Right cardiac atrium (tissue), 5 donors: ENCODE results near the gene PIGC. TPM values are rescaled to one million over a fixed set of nuclear protein-coding genes. Genes with fewer than 3 reads are reported as not detected.

ENCODE experiments used
- ATAC-seq, 2 donors: fragments of 200-7000 bp; cut with Tn5 transposase; one replicate each; pipeline versions ENCODE4 v1.8.0 to v1.9.1; 2020; ENCODE audit warnings: moderate library complexity in 2 of 2, mild to moderate bottlenecking in 1 of 2
- DNase-seq, 3 donors: peaks; one replicate each; pipeline ENCODE4 v3.0.0-alpha.2; 2020
- H3K27ac ChIP-seq: one replicate; pipeline ENCODE4 v1.5.1; 2013; ENCODE audit warnings: mild to moderate bottlenecking, low read length, control low read depth, moderate library complexity
- H3K27me3 ChIP-seq: one replicate; pipeline ENCODE4 v1.6.1; 2013; ENCODE audit not compliant: control insufficient read depth, insufficient read depth
- H3K4me1 ChIP-seq: one replicate; pipeline ENCODE4 v1.6.1; 2013; ENCODE audit warnings: low read length; ENCODE audit not compliant: control insufficient read depth, insufficient read depth
- H3K4me3 ChIP-seq: one replicate; pipeline ENCODE4 v1.5.1; 2013; ENCODE audit warnings: low read length, control low read depth
- H3K9me3 ChIP-seq: one replicate; pipeline ENCODE4 v1.6.1; 2013; ENCODE audit warnings: low read length; ENCODE audit not compliant: control insufficient read depth
- WGBS: extraction: QIAGEN DNeasy Blood & Tissue Kit; methylation state at CpG from one replicate; pipeline ENCODE4 v1.1.7; 2013; 5-methylcytosine and 5-hydroxymethylcytosine counted together
- intact Hi-C, 4 donors: fragments of 100-400 bp; cut with DNase I; formaldehyde crosslinking; loops; one replicate each; pipeline versions ENCODE4 v1.11.0 to v1.14.0; 2022 to 2023
- polyA plus RNA-seq: library from polyadenylated mRNA; stranded (reverse); fragments of 200-250 nt; gene quantifications from one replicate; pipeline ENCODE4 v1.2.3, GENCODE V29; 2013
- total RNA-seq, 4 donors: library from RNA; stranded (reverse); fragmentation: NEBNext Ultra II Directional; extraction: Animal tissue kit (Norgen Biotek cat#: 25700); gene quantifications; one replicate each; pipeline ENCODE4 v1.2.1, GENCODE V29; 2021
- donor health status: healthy with polysubstance abuse.
- donor health status: DM: no; HTN: yes; CAD: no.
- donor health status: DM: no; HTN: no; CAD: no.
- donor health status: DM: no; HTN: yes; CAD: no; lungs with severe emphysema.
- donor health status: DM: yes; HTN: yes; CAD: no.

PIGC gene
- total and polyA plus RNA-seq, 5 donors, result 15.0 to 20.6 (median 18.5) TPM

GRCh38 chr1:172478485-172478884 is 34.6 kb upstream of the PIGC start:
- intact Hi-C loops, result no loop called here

GRCh38 chr1:172477741-172478140 is 33.9 kb upstream of the PIGC start:
- no peaks in the 10 kb centered on the region for H3K9me3 ChIP-seq
- no peak overlapping the region for H3K4me3 ChIP-seq
- no peaks in the 10 kb centered on the region for H3K27me3 ChIP-seq
- ATAC-seq (no peak), DNase-seq (no peak)
- intact Hi-C loops, result no loop called here
- no peak overlapping the region for H3K27ac ChIP-seq
- WGBS, result 91% methylated on average over 1 of the region's 1 CpG
- no peaks in the 10 kb centered on the region for H3K4me1 ChIP-seq

More at GRCh38 chr1:172478485-172478884, 34.6 kb upstream of the PIGC start:
- H3K27me3 ChIP-seq, result no peaks in the 10 kb centered on the region
- no peaks in the 10 kb centered on the region for H3K9me3 ChIP-seq
- H3K4me3 ChIP-seq, result no peak overlapping the region
- H3K27ac ChIP-seq, result no peak overlapping the region
- no peaks in the 10 kb centered on the region for H3K4me1 ChIP-seq
- no peak for ATAC-seq
- DNase-seq, result no peak

DNA sequence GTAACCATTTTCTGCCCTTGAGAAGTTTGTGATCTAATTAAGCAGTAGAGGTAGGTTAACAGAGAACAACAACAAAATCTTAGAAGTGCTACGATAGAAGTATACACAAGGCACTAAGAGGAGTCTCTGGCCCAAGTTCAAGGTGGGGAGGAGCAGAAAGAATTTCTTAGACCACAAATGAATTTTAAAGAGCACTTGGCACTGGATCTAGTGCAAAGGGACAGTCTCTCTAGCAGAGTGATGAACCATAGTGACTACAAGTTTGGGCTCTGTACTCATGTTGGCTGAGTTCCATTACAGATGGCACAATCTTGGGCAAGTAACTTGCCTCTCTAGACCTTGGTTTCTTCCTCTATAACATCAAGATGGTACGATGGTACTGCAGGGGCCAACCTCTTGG is 33.3 kb upstream of the PIGC start:
- DNase-seq (no peak), ATAC-seq (no peak)
- Histone ChIP-seq H3K27ac (no peak overlapping the region), H3K9me3 (no peaks in the 10 kb centered on the region), H3K4me1 (no peaks in the 10 kb centered on the region), H3K27me3 (no peaks in the 10 kb centered on the region), H3K4me3 (no peak overlapping the region)
- intact Hi-C loops, result no loop called here
- 78% methylated on average over 2 of the region's 2 CpGs for WGBS

GRCh38 chr1:172476218-172476811 is 32.4 kb upstream of the PIGC start:
- WGBS, result 72% methylated on average over 4 of the region's 4 CpGs
- Histone ChIP-seq H3K4me3 (no peak overlapping the region), H3K4me1 (no peaks in the 10 kb centered on the region), H3K27ac (no peak overlapping the region), H3K9me3 (no peaks in the 10 kb centered on the region), H3K27me3 (no peaks in the 10 kb centered on the region)
- DNase-seq, result no peak
- intact Hi-C loops, result no loop called here
- no peak for ATAC-seq

DNA sequence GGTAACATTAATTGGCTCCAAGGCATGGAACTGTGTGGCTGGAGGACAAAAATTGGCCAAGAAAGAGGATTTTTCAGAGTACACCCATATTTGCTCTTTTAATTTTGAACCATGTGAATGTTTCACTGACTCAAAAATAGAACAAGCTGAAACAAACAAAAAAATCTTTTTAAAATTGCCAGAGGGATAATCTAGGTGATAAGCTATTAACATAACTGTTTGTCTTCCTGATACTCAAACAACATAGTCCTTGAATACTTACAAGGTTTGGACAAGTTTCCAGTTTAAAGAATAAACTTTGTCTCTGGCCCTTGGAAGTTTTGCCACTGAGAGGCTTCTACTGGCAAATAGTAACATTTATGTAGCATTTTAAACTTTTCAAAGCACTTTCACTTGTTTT is 30.0 kb upstream of the PIGC start:
- Histone ChIP-seq H3K4me1 (no peaks in the 10 kb centered on the region), H3K27ac (no peak overlapping the region), H3K4me3 (no peak overlapping the region), H3K9me3 (no peaks in the 10 kb centered on the region), H3K27me3 (no peaks in the 10 kb centered on the region)
- DNase-seq, result no peak
- peak; percentile 26 to 52 for ATAC-seq
- intact Hi-C loops, result no loop called here

GRCh38 chr1:172473302-172473701 is 29.4 kb upstream of the PIGC start:
- no peak overlapping the region for H3K27ac ChIP-seq
- H3K4me1 ChIP-seq, result no peaks in the 10 kb centered on the region
- 34% methylated on average over 3 of the region's 3 CpGs for WGBS

DNA sequence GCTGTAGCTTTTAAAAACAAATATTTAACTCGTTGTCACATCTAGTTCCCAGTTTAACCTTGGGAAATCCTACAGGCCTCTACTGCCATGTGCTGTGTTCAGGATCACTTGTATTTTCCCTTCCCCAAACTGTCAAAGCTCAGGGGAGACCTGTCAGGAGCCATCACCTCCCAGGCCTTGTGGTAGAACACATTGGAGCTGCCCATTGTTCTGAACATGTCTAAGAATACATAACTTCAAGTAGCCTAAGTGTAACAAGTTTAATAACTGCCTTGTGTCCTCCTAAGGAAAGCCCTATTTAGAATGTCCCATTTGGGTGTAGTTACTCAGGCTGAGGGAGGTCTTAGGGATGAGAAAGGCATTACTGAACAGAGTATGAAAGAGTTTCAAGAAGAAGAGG is 28.6 kb upstream of the PIGC start:
- intact Hi-C loops, result no loop called here
- DNase-seq, result no peak
- ATAC-seq, result no peak
- Histone ChIP-seq H3K4me1 (no peaks in the 10 kb centered on the region), H3K9me3 (no peaks in the 10 kb centered on the region), H3K4me3 (no peak overlapping the region), H3K27ac (no peak overlapping the region), H3K27me3 (no peaks in the 10 kb centered on the region)
- WGBS, result 75% methylated on average over 1 of the region's 1 CpG

More at GRCh38 chr1:172473302-172473701, 29.4 kb upstream of the PIGC start:
- intact Hi-C loops, result no loop called here
- no peak overlapping the region for H3K4me3 ChIP-seq
- ATAC-seq, result peak; percentile 63 to 79
- DNase-seq, result no peak
- no peaks in the 10 kb centered on the region for H3K27me3 ChIP-seq
- H3K9me3 ChIP-seq, result no peaks in the 10 kb centered on the region

DNA sequence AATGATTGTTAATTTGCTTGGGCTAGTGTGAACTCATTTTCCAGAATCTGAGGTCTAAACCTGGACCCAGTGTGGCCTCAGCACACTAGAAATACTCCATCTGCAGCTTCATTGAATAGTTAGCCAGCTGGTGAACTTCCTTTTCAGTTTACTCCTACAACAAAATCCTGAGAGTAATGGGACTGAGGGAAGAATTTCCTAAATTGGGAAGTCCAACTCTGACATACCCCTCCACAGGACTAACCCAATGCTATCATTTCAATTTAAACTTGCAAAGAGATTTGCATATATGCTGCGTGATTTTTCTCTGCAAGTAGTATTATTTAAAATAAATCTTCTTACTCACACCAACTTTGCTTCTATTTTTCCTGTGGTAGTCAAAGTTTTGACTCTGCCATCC is 27.8 kb upstream of the PIGC start:
- ATAC-seq (no peak), DNase-seq (no peak)
- H3K4me3 ChIP-seq, result no peak overlapping the region
- intact Hi-C loops, result no loop called here
- peaks cover 2% of the 10 kb centered on the region for H3K4me1 ChIP-seq
- no peak overlapping the region for H3K27ac ChIP-seq
- H3K27me3 ChIP-seq, result no peaks in the 10 kb centered on the region
- H3K9me3 ChIP-seq, result no peaks in the 10 kb centered on the region
- WGBS, result 97% methylated on average over 1 of the region's 1 CpG

GRCh38 chr1:172470149-172470548 is 26.3 kb upstream of the PIGC start:
- DNase-seq (no peak), ATAC-seq (no peak)
- Histone ChIP-seq H3K4me3 (no peak overlapping the region), H3K27me3 (no peaks in the 10 kb centered on the region), H3K4me1 (peaks cover 2% of the 10 kb centered on the region), H3K9me3 (no peaks in the 10 kb centered on the region), H3K27ac (no peak overlapping the region)
- WGBS, result 76% methylated on average over 2 of the region's 2 CpGs
- intact Hi-C loops, result no loop called here

- 82% methylated on average over 3 of the region's 3 CpGs for WGBS
These were observed 25.8 kb upstream of the PIGC start for GRCh38 chr1:172469717-172470116.

DNA sequence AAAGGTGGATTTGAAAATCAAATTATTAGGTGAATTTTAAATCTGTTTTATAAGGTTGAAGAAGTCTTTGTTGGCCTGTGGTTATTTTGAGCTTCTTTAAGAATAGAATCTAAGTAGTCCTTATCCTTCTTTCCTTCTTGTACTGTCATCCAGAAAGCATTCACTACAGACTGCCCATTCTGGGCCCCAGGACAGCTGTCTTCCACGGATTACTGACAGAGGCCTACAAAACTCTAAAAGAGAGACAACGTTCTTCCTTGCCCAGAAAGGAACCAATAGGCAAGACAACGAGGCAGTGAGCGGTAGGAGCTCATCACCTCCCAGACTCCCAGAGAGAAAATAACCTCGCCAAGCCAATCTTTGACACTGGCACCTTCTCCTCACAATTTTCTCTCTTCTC is 24.4 kb upstream of the PIGC start:
- ATAC-seq (no peak), DNase-seq (no peak)
- Histone ChIP-seq H3K9me3 (no peaks in the 10 kb centered on the region), H3K27ac (no peak overlapping the region), H3K4me3 (no peak overlapping the region), H3K4me1 (peaks cover 2% of the 10 kb centered on the region), H3K27me3 (no peaks in the 10 kb centered on the region)
- 73% methylated on average over 5 of the region's 5 CpGs for WGBS
- intact Hi-C loops, result no loop called here

More at GRCh38 chr1:172469717-172470116, 25.8 kb upstream of the PIGC start:
- intact Hi-C loops, result no loop called here
- Histone ChIP-seq H3K27me3 (no peaks in the 10 kb centered on the region), H3K9me3 (no peaks in the 10 kb centered on the region), H3K4me1 (peaks cover 2% of the 10 kb centered on the region), H3K27ac (no peak overlapping the region), H3K4me3 (no peak overlapping the region)
- no peak for DNase-seq
- no peak for ATAC-seq

- WGBS, result 59% methylated on average over 3 of the region's 3 CpGs
These were observed 23.6 kb upstream of the PIGC start for GRCh38 chr1:172467446-172467845.

More at GRCh38 chr1:172467446-172467845, 23.6 kb upstream of the PIGC start:
- no peaks in the 10 kb centered on the region for H3K27me3 ChIP-seq
- ATAC-seq (no peak), DNase-seq (no peak)
- no peak overlapping the region for H3K4me3 ChIP-seq
- H3K4me1 ChIP-seq, result peaks cover 2% of the 10 kb centered on the region
- H3K27ac ChIP-seq, result no peak overlapping the region
- intact Hi-C loops, result no loop called here
- no peaks in the 10 kb centered on the region for H3K9me3 ChIP-seq
